OCI-LY1 (cell line): ENCODE measurements around the gene ALDH1A2.

Source experiments
- H2AFZ ChIP-seq: fragments of 200-600 bp; sonication (generic), shearing (Covaris generic); 2 replicates; pipeline ENCODE4 v1.6.0; 2014; ENCODE audit warnings: antibody characterized with exemption, mild to moderate bottlenecking, low read length
- H3F3A ChIP-seq: fragments of 200-600 bp; sonication (generic), shearing (Covaris generic); 2 replicates; pipeline ENCODE4 v1.6.0; 2014; ENCODE audit warnings: mild to moderate bottlenecking, antibody characterized with exemption, low read length, moderate library complexity; ENCODE audit not compliant: insufficient read depth
- H3K27ac ChIP-seq: fragments of 200-600 bp; sonication (generic); 2 replicates; pipeline ENCODE4 v1.5.1; 2014; ENCODE audit warnings: low read length, mixed run types, mild to moderate bottlenecking, low read depth; ENCODE audit not compliant: poor library complexity, severe bottlenecking
- H3K27me3 ChIP-seq: fragments of 200-600 bp; sonication (generic); 2 replicates; pipeline ENCODE4 v1.6.0; 2014; ENCODE audit warnings: antibody characterized with exemption, mild to moderate bottlenecking, low read length, moderate library complexity; ENCODE audit not compliant: insufficient read depth
- H3K36me3 ChIP-seq: fragments of 200-600 bp; sonication (generic); 2 replicates; pipeline ENCODE4 v1.6.1; 2014; ENCODE audit warnings: mild to moderate bottlenecking, antibody characterized with exemption, low read length, moderate library complexity, mixed read lengths; ENCODE audit not compliant: insufficient read depth
- H3K4me1 ChIP-seq: fragments of 200-600 bp; sonication (generic); 2 replicates; pipeline ENCODE4 v1.5.1; 2014; ENCODE audit warnings: mild to moderate bottlenecking, low read length, moderate library complexity; ENCODE audit not compliant: insufficient read depth, severe bottlenecking
- H3K4me2 ChIP-seq: fragments of 200-600 bp; sonication (generic), shearing (Covaris generic); 2 replicates; pipeline ENCODE4 v1.6.1; 2014; ENCODE audit warnings: low read length
- H3K4me3 ChIP-seq: fragments of 200-600 bp; sonication (generic); 2 replicates; pipeline ENCODE4 v1.5.1; 2014; ENCODE audit warnings: low read length, low read depth, mild to moderate bottlenecking, mixed read lengths; ENCODE audit not compliant: poor library complexity, severe bottlenecking
- H3K79me2 ChIP-seq: fragments of 200-600 bp; shearing (Covaris generic); 2 replicates; pipeline ENCODE4 v1.6.1; 2016; ENCODE audit warnings: mixed run types, low read length, mixed read lengths; ENCODE audit not compliant: insufficient read depth
- H3K9ac ChIP-seq: fragments of 200-600 bp; sonication (generic), shearing (Covaris generic); 2 replicates; pipeline ENCODE4 v1.6.1; 2014; ENCODE audit warnings: mild to moderate bottlenecking, low read length, mixed read lengths
- H3K9me2 ChIP-seq: fragments of 200-600 bp; sonication (generic), shearing (Covaris generic); 2 replicates; pipeline ENCODE4 v1.6.1; 2014; ENCODE audit warnings: low read depth, mild to moderate bottlenecking, low read length, mixed read lengths
- H3K9me3 ChIP-seq: fragments of 200-600 bp; shearing (Covaris generic); 2 replicates; pipeline ENCODE4 v1.6.1; 2014; ENCODE audit warnings: low read length, mixed read lengths
- H4K20me1 ChIP-seq: fragments of 200-600 bp; sonication (generic), shearing (Covaris generic); 2 replicates; pipeline ENCODE4 v1.6.0; 2016; ENCODE audit warnings: mild to moderate bottlenecking, low read length; ENCODE audit not compliant: insufficient read depth
- EZH2 ChIP-seq: fragments of 200-600 bp; sonication (generic), shearing (Covaris generic); IDR thresholded peaks from 2 replicates; pipeline ENCODE4 v1.8.0; 2017; ENCODE audit warnings: borderline replicate concordance, mixed run types, mild to moderate bottlenecking, antibody characterized with exemption, low read length, moderate library complexity, mixed read lengths
- TF ChIP-seq, protein P1 (sequence below): fragments of 200-600 bp; sonication (generic), shearing (Covaris generic); IDR thresholded peaks from 2 replicates; pipeline ENCODE4 v1.5.1; 2017; ENCODE audit warnings: mild to moderate bottlenecking, antibody characterized with exemption, low read length, moderate library complexity, mixed read lengths

Gene ALDH1A2

DNA sequence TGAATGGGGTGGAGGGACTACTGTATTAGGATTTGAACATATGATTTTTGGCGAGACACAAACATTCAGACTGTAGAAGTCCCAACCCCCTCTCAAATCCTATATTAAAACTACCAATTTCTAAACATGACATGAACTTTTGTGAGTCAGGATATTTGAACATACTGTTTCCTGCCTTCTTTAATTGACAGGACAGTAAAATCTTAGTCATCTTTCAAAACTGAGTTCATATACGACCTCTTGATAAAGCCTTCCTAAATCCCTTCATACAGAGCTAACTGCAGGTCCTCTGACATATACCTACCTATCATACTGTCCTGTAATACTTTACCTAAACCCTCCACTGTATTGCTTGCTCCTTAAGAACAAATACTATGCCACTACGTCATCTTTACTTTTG, 23.5 kb downstream of the ALDH1A2 start:
- Histone ChIP-seq H3K36me3 (no peaks in the 10 kb centered on the region), H3K27me3 (no peaks in the 10 kb centered on the region), H3K27ac (no peak overlapping the region), H3K9ac (no peak overlapping the region), H3K9me2 (no peaks in the 10 kb centered on the region), H3K4me1 (no peaks in the 10 kb centered on the region), H3K4me2 (no peak overlapping the region), H3K79me2 (no peaks in the 10 kb centered on the region), H2AFZ (no peak overlapping the region), H4K20me1 (no peaks in the 10 kb centered on the region), H3F3A (no peaks in the 10 kb centered on the region), H3K9me3 (no peaks in the 10 kb centered on the region), H3K4me3 (no peak overlapping the region)
- no peak for TF ChIP-seq EZH2
- TF ChIP-seq, protein P1, sequence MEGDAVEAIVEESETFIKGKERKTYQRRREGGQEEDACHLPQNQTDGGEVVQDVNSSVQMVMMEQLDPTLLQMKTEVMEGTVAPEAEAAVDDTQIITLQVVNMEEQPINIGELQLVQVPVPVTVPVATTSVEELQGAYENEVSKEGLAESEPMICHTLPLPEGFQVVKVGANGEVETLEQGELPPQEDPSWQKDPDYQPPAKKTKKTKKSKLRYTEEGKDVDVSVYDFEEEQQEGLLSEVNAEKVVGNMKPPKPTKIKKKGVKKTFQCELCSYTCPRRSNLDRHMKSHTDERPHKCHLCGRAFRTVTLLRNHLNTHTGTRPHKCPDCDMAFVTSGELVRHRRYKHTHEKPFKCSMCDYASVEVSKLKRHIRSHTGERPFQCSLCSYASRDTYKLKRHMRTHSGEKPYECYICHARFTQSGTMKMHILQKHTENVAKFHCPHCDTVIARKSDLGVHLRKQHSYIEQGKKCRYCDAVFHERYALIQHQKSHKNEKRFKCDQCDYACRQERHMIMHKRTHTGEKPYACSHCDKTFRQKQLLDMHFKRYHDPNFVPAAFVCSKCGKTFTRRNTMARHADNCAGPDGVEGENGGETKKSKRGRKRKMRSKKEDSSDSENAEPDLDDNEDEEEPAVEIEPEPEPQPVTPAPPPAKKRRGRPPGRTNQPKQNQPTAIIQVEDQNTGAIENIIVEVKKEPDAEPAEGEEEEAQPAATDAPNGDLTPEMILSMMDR: no peak

DNA sequence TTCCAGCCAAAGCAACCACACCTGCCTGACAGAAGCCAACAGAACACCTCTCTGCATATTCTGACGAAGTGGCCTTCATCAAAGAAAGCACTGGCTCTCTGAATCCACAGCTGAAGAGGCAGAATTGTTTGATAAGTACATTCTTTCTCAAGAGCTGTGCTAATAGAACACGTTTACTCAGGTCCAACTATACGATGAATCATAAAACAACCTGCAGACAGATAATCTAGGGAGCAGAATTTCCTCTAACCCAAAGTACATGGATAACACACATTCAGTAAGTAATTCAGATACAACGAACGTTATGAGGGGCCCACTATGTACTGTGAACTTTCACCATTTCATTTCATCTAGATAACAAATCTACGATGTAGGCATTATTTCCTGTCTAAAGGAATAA, 25.4 kb downstream of the ALDH1A2 start:
- no peaks in the 10 kb centered on the region for H3K9me3 ChIP-seq
- no peak overlapping the region for H3K4me3 ChIP-seq

DNA sequence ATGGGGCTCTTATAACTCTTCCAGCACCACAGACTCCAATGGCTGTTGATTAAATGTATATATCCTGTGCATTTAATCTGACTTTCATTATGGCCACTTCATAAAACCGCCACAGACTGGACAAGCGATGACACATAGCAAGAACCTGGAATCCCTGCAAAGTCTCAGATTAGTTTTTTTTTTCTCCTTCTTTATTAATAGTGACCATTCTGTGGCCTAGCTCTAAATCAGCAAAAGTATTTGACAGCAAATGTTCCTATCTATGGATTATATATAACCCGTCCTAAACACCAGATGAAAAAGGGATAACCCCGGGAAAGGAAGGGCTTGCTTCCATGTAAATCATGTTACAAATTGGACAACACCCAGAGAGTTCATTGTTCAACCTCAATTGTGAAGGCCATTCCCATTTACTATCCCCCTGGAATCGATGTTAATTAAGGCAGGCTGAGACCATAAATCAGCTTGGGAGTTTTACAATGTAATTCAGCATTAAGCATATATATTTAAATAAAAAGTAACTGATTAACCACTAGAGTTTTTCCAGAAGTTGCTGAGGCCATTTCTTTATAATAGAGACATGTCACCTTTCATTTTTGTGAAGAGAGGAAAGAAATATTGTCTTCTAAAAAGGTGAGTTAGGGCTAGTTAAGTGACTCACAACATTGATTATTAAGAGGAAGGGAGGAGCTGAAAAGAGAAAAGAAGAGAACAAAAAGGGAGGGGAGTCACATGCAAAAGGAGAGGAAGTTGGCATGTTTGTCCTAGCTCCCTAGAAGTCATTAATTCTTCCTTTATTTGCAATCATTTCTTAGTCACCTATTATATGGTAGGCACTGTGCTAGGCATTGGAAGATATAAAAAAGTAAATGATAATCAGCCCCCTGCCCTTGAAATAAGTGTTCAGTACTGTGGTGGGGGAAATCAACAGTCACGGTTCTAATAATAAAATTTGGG, 26.2 kb downstream of the ALDH1A2 start:
- Histone ChIP-seq H3K79me2 (no peaks in the 10 kb centered on the region), H3K27ac (no peak overlapping the region), H3K4me1 (no peaks in the 10 kb centered on the region), H3K9me2 (no peaks in the 10 kb centered on the region), H3K9ac (no peak overlapping the region), H3K27me3 (no peaks in the 10 kb centered on the region), H2AFZ (no peak overlapping the region), H3K4me3 (no peak overlapping the region), H3K36me3 (no peaks in the 10 kb centered on the region), H3K9me3 (no peaks in the 10 kb centered on the region), H3K4me2 (no peak overlapping the region), H4K20me1 (no peaks in the 10 kb centered on the region), H3F3A (no peaks in the 10 kb centered on the region)
- TF ChIP-seq, protein P1: no peak
- no peak for TF ChIP-seq EZH2

More for the DNA sequence above, 25.4 kb downstream of the ALDH1A2 start:
- no peaks in the 10 kb centered on the region for H3F3A ChIP-seq
- no peak overlapping the region for H3K4me2 ChIP-seq
- H3K9ac ChIP-seq: no peak overlapping the region
- H3K4me1 ChIP-seq: no peaks in the 10 kb centered on the region
- H3K9me2 ChIP-seq: no peaks in the 10 kb centered on the region
- no peak overlapping the region for H3K27ac ChIP-seq
- no peak overlapping the region for H2AFZ ChIP-seq
- no peak for TF ChIP-seq EZH2
- TF ChIP-seq, protein P1: no peak
- H4K20me1 ChIP-seq: no peaks in the 10 kb centered on the region
- H3K27me3 ChIP-seq: no peaks in the 10 kb centered on the region
- H3K36me3 ChIP-seq: no peaks in the 10 kb centered on the region
- no peaks in the 10 kb centered on the region for H3K79me2 ChIP-seq
